ENCODE results near the gene MAP2K5.

Gene MAP2K5

GRCh38 chr15:67849538-67849937, 307.0 kb downstream of the MAP2K5 start:
- H3K9me2 ChIP-seq (replicated peaks; ENCODE audit: insufficient read depth, low read length), result no peaks in the 10 kb centered on the region
- no peak for DNase-seq
- no peaks in the 10 kb centered on the region for H3K27me3 ChIP-seq (replicated peaks; ENCODE audit: insufficient read depth, low read length)
- no peaks in the 10 kb centered on the region for H3F3A ChIP-seq (ENCODE audit: insufficient read depth, low read length)
- peaks cover 9% of the 10 kb centered on the region for H3K4me1 ChIP-seq (ENCODE audit: low read length)
- H3K9me3 ChIP-seq (replicated peaks; ENCODE audit: insufficient read depth, low read length), result no peaks in the 10 kb centered on the region
- H3K36me3 ChIP-seq (replicated peaks; ENCODE audit: insufficient read depth, low read length), result no peaks in the 10 kb centered on the region
- no peak overlapping the region for H2AFZ ChIP-seq (ENCODE audit: low read length)
- no peak overlapping the region for H3K9ac ChIP-seq (ENCODE audit: low read length)
- no peak overlapping the region for H3K4me2 ChIP-seq (ENCODE audit: low read depth, low read length)
- no peak for TF ChIP-seq EZH2phosphoT487 (IDR thresholded peaks at IDR 0.05; ENCODE audit: low read length)
- no peak for TF ChIP-seq EZH2 (optimal IDR thresholded peaks at IDR 0.05; ENCODE audit: low read depth, low read length)
- TF ChIP-seq CTCF (IDR thresholded peaks at IDR 0.05; ENCODE audit: low read length), result no peak
- H3K79me2 ChIP-seq (ENCODE audit: low read length), result no peaks in the 10 kb centered on the region
- no peak overlapping the region for H3K27ac ChIP-seq (ENCODE audit: low read length)
- H3K4me3 ChIP-seq (ENCODE audit: low read length), result no peak overlapping the region
- H4K20me1 ChIP-seq (ENCODE audit: insufficient read depth, low read length), result no peaks in the 10 kb centered on the region

- no peak overlapping the region for H3K27ac ChIP-seq (ENCODE audit: low read length)
- H3K79me2 ChIP-seq (ENCODE audit: low read length), result no peaks in the 10 kb centered on the region
- H3F3A ChIP-seq (ENCODE audit: insufficient read depth, low read length), result no peaks in the 10 kb centered on the region
- no peaks in the 10 kb centered on the region for H3K9me3 ChIP-seq (replicated peaks; ENCODE audit: insufficient read depth, low read length)
- no peak overlapping the region for H3K4me2 ChIP-seq (ENCODE audit: low read depth, low read length)
- no peak for TF ChIP-seq EZH2phosphoT487 (IDR thresholded peaks at IDR 0.05; ENCODE audit: low read length)
- TF ChIP-seq EZH2 (optimal IDR thresholded peaks at IDR 0.05; ENCODE audit: low read depth, low read length), result no peak
- no peak for TF ChIP-seq CTCF (IDR thresholded peaks at IDR 0.05; ENCODE audit: low read length)
- H4K20me1 ChIP-seq (ENCODE audit: insufficient read depth, low read length), result no peaks in the 10 kb centered on the region
- H3K36me3 ChIP-seq (replicated peaks; ENCODE audit: insufficient read depth, low read length), result no peaks in the 10 kb centered on the region
- H3K27me3 ChIP-seq (replicated peaks; ENCODE audit: insufficient read depth, low read length), result no peaks in the 10 kb centered on the region
- DNase-seq, result no peak
- peaks cover 9% of the 10 kb centered on the region for H3K4me1 ChIP-seq (ENCODE audit: low read length)
- no peak overlapping the region for H3K4me3 ChIP-seq (ENCODE audit: low read length)
- H3K9me2 ChIP-seq (replicated peaks; ENCODE audit: insufficient read depth, low read length), result no peaks in the 10 kb centered on the region
- no peak overlapping the region for H3K9ac ChIP-seq (ENCODE audit: low read length)
- H2AFZ ChIP-seq (ENCODE audit: low read length), result no peak overlapping the region
Measured at GRCh38 chr15:67850336-67850735, 307.8 kb downstream of the MAP2K5 start.

GRCh38 chr15:67850994-67851571, 308.6 kb downstream of the MAP2K5 start:
- Histone ChIP-seq H4K20me1 (ENCODE audit: insufficient read depth, low read length) (no peaks in the 10 kb centered on the region), H3K9me3 (replicated peaks; ENCODE audit: insufficient read depth, low read length) (no peaks in the 10 kb centered on the region), H3K9ac (ENCODE audit: low read length) (no peak overlapping the region), H3F3A (ENCODE audit: insufficient read depth, low read length) (no peaks in the 10 kb centered on the region), H3K4me2 (ENCODE audit: low read depth, low read length) (no peak overlapping the region), H3K4me3 (ENCODE audit: low read length) (no peak overlapping the region), H3K4me1 (ENCODE audit: low read length) (peaks cover 9% of the 10 kb centered on the region), H2AFZ (ENCODE audit: low read length) (no peak overlapping the region), H3K9me2 (replicated peaks; ENCODE audit: insufficient read depth, low read length) (no peaks in the 10 kb centered on the region), H3K27ac (ENCODE audit: low read length) (no peak overlapping the region), H3K27me3 (replicated peaks; ENCODE audit: insufficient read depth, low read length) (no peaks in the 10 kb centered on the region), H3K36me3 (replicated peaks; ENCODE audit: insufficient read depth, low read length) (no peaks in the 10 kb centered on the region), H3K79me2 (ENCODE audit: low read length) (no peaks in the 10 kb centered on the region)
- TF ChIP-seq EZH2phosphoT487 (IDR thresholded peaks at IDR 0.05; ENCODE audit: low read length) (no peak), CTCF (IDR thresholded peaks at IDR 0.05; ENCODE audit: low read length) (no peak), EZH2 (optimal IDR thresholded peaks at IDR 0.05; ENCODE audit: low read depth, low read length) (no peak)
- no peak for DNase-seq

All from MM.1S (cell line).